Inflammatory macrophage treated with lipopolysaccharide for 4 hours (primary cell): ENCODE measurements around the gene PCDH9.

Experiments used
- DNase-seq: peaks from one replicate; pipeline ENCODE4 v3.0.0-alpha.2; 2020

PCDH9 gene

GRCh38 chr13:67158903-67159302, 71.2 kb downstream of the PCDH9 start:
- DNase-seq = no peak

- no peak for DNase-seq
Observed at GRCh38 chr13:67156723-67157060, 73.4 kb downstream of the PCDH9 start.

DNA sequence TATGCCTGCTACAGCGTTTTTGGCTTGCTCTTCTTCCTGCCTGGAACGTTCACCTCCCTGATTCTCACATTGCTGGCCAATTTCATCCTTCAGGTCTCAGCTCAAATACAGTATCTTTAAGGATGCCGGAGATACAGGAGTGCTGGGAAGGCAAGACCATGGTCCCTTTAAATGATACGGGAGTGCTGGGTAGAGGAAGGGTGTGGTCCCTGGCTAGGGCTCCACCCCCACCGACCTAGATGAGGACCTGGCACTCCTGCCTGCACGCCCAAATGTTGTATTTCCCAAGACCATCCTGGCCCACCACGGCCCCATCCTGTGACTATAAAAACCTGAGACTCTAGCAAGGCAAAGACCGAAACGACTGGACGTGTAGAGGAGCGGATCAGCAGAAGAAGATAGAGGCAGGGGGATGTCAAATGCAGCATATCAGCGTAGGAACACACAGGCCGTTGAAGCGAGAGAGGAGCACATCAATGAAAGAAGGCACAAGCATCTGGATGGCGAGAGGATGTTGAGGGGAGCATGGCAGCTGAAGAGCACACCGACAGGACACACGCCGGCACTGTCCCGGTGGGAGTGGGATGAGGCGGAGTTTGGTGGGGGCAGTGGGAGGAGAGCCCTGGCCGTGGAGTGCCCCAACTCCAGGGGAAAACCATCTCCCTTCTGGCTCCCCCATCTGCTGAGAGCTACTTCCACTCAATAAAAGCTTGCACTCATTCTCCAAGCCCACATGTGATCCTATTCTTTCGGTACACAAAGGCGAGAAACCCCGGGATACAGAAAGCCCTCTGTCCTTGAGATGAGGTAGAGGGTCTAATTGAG, 74.0 kb downstream of the PCDH9 start:
- DNase-seq = no peak

DNA sequence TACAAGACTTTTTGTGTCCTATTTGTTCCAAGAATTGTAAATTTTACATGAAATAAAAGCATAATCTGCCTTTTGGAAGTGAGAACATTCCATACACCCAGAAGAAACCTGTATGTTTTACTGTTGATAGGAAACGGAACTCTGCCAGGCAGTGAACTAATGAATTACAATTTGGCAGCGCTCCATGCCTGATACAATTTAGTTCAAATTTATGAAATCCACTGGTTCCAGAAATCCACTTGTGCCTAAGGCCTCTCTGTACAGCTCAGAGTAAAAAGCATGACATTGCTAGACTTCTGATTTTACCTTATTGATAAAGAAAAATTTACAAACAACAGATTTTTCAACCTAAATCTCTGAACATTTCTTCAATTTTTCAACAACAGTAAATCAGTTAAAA, 78.1 kb downstream of the PCDH9 start:
- DNase-seq = no peak

DNA sequence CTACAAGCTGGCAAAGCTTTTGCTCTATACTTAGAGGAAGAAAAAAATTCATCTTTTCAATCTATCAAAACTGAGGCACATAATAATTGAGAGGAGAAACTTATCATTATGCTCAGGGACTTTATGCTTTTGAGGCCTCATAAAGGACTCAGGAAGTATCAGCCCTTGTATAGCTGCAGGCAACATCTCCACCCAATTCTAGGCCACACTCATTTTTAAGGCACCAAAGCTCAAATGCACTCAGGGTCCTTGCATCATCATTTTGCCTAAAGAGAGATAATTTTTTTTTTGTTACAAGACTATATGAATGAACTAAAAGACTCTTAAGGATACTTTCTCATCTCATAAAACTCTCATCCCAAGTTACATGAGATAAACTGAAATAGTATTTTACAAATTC, 78.5 kb downstream of the PCDH9 start:
- no peak for DNase-seq

GRCh38 chr13:67150608-67151007, 79.5 kb downstream of the PCDH9 start:
- DNase-seq = no peak

- no peak for DNase-seq
Observed at GRCh38 chr13:67148161-67148571, 82.0 kb downstream of the PCDH9 start.

DNA sequence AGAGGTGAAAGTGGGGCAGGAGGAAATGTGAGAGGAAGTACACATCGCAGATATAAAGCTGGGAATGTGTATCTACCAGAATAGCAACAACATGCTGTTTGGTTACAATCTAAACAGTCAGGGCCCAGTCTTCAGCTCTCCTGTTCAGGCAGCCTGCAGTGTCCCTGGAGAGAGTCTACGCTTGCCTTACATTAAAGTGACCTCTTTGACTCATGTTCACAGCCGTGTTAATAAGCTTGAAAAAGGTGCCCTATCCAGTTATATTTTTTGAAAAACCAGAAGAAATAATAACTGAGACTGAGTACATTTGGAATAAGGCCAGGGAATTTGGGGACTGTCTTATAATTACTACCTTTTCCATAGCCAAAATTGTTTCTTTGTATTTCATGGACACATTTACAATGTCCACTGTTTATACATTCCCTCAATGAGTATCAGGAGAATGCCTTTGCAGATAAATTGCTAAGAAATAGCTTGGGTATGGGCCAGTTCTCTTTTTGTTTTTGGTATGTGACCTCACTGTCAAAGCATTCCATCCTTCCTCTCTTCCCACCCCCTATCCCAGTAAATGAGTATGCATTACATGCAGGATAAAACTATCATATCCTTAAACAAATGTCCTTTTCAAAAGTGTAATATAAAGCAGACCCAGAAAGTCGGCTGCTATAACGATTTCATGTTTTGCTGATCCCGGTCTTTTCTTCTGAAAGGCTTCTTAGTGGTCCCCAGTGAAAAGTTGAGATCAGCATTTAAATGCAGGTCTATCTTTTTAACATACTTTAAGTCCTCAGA, 82.6 kb downstream of the PCDH9 start:
- DNase-seq = no peak

- DNase-seq = no peak
Observed at GRCh38 chr13:67146523-67147130, 83.5 kb downstream of the PCDH9 start.

GRCh38 chr13:67145950-67146349, 84.2 kb downstream of the PCDH9 start:
- DNase-seq = no peak

GRCh38 chr13:67143544-67144115, 86.5 kb downstream of the PCDH9 start:
- no peak for DNase-seq

GRCh38 chr13:67140006-67140405, 90.1 kb downstream of the PCDH9 start:
- no peak for DNase-seq

DNA sequence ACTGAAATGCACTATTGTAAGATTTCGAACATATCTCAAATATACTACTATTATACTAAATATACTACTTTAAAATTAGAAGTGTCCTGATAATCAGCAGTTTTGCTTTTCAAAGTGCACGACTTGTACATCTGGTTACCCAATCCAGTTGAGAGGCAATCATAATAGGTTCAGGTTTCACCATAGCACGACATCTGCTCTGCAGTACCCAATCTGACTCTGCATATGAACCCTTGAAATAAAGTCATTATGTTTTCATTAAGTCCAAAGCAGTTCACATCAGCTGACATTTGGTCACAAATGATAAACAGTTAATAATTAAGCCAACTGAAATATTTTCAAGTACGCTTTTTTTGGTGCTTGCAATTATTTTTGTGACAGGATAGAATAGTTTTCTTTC, 90.6 kb downstream of the PCDH9 start:
- DNase-seq = no peak

DNA sequence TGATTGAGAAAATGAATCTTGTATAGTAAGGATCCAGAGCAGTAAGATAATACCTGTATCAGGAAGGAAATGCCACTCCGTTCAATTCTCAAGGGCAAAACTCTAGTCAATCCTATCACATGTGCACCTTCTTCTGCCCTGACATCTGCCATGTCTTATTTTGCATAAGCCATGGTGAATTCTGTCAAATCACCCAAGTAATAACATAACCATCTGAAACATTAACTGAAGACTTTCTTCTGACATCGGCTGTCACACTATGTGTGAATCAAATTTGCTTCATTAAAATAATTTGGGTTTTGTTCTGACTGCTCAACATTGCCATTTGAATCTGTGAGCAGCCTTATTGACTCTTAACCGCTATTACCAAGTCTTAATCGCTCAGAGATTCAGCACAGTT, 91.2 kb downstream of the PCDH9 start:
- no peak for DNase-seq

GRCh38 chr13:67137044-67137735, 92.9 kb downstream of the PCDH9 start:
- DNase-seq = no peak

DNA sequence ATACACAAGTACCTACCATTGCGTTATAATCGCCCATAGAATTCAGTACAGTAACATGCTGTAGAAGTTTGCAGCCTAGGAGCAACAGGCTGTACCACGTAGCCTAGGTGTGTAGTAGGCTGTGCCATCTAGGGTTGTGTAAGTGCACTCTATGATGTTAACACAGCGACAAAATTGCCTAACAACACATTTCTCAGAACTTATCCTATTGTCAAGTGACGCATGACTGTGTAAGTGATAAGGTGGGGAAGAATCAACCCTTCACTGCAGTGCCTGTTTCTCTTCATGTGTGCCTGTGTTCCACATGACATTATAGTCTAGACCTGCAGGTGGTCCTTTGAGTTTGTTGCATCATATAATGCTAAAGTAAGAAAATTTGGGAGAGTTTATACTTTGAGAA, 94.0 kb downstream of the PCDH9 start:
- DNase-seq = no peak

DNA sequence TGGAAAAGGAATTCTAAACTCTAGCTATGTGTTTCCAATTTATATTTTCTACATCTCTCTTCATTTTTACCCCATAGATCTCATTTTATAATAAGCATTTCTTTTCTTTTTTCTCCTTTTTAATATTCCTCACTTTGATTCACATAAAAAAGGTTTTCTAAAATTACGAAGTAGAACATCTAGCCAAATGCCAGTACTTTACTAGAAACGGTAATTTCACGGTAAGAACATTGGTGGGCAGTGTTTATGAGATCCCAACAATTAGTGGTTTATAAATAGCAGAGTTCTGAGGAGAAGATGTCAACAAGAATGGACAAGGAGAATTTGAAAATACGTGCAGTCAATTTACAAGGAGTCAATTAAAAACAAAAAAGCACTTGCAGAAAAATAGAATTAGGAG, 94.8 kb downstream of the PCDH9 start:
- DNase-seq = no peak

GRCh38 chr13:67134417-67135129, 95.6 kb downstream of the PCDH9 start:
- no peak for DNase-seq

DNA sequence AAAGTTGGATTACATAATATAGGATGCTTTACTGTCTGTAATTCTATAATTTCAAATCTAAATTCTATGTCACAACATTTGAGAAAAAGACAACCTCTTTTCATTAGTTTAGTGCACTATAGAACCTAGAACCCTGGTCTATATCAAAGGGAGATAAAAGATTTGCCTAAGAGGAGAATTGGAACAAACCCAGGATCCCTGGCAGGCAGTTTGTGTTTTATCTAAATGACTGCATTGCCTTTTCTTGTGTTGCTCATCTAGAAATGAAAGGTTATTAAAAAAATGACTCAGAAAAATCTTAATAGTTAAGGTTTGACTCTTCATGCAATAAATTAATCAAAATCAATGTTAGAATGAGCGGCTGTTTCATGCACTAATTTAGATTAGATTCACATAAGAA, 96.7 kb downstream of the PCDH9 start:
- DNase-seq = no peak

DNA sequence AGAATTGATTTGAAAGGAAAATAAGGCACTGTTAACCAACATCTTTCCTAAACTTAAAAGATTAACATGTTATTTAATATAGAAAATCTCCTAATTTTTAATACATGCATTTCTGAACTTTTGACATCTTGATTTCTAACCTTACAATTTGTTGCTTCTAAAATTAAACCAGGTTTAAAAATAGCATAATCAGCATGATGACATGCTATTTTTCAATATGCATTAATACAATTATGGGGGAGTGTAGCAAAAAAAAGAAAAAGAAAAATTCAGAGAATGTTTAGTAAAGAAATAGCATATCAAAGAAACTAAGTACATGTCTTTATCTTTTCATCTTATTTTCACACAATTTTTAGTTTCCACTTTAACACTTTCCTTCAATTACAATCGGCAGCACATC, 98.7 kb downstream of the PCDH9 start:
- no peak for DNase-seq

GRCh38 chr13:67130444-67130843, 99.7 kb downstream of the PCDH9 start:
- no peak for DNase-seq

DNA sequence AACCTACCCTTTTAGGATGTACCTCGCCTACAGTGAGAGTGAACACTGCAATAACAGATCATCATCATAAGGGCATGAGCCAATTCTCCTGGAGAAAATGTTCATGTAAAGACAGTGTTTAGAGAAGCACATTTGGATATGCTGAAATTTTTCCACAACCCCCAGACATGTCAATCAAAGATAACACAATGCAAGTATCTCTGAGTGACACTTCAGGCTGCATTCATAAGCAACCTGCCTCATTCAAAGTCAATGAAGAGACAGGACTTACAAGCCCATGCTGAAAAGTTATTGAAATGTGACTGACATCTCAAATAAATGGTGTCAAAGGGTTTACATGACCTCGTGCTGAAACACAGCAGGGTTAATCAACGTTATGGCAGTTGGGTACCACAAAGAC, 102.0 kb downstream of the PCDH9 start:
- DNase-seq = no peak
